ENCODE data around the gene ETS1. TPM values are rescaled to one million over a fixed set of nuclear protein-coding genes. Genes with fewer than 3 reads are reported as not detected.

ETS1 gene
- total RNA-seq, 1 experiment from 2014 or later = 29.9 TPM

- no CpG with 5 or more reads among the region's 18 CpGs for WGBS (ENCODE audit: extremely low coverage, insufficient read length, low lambda C conversion rate)
- H2BK120ac ChIP-seq (ENCODE audit: low read depth, low read length, poor library complexity, severe bottlenecking) = no peak overlapping the region
- H4K91ac ChIP-seq (ENCODE audit: insufficient read length, low read depth, low read length) = no peak overlapping the region
Measured at GRCh38 chr11:128624269-128625175, 37.2 kb upstream of the ETS1 start.

More at GRCh38 chr11:128624269-128625175, 37.2 kb upstream of the ETS1 start:
- H3K36me3 Mint-ChIP-seq (ENCODE audit: insufficient read depth in 1 of 3, low read depth in 3 of 3) = no peaks in the 10 kb centered on the region; a peak in 1 of 7 replicates
- Histone ChIP-seq H3K9ac (ENCODE audit: extremely low read depth, insufficient read length, low read length) (no peak overlapping the region), H3K14ac (ENCODE audit: insufficient read depth, low read length) (no peak overlapping the region), H2AFZ (ENCODE audit: low read length) (no peak overlapping the region), H4K5ac (ENCODE audit: insufficient read length, low read depth, low read length) (no peak overlapping the region), H2BK20ac (ENCODE audit: low read depth, low read length, poor library complexity, severe bottlenecking) (no peak overlapping the region), H3K56ac (ENCODE audit: insufficient read length, low read depth, low read length) (no peak overlapping the region), H4K8ac (replicated peaks; ENCODE audit: insufficient read length, low read depth, low read length) (no peak overlapping the region), H3T11ph (ENCODE audit: low read length) (no peak overlapping the region), H4K20me1 (ENCODE audit: control insufficient read depth, insufficient read depth, insufficient read length) (no peaks in the 10 kb centered on the region), H3K27ac (ENCODE audit: insufficient read length, low read depth, low read length) (no peak overlapping the region), H3K4me2 (ENCODE audit: insufficient read depth, insufficient read length, low read length) (no peak overlapping the region), H2BK15ac (ENCODE audit: low read depth, low read length) (no peak overlapping the region), H3K9me3 (ENCODE audit: control insufficient read depth, low read depth, low read length) (no peaks in the 10 kb centered on the region), H3K23me2 (ENCODE audit: insufficient read length, low read depth, low read length, poor library complexity, severe bottlenecking) (no peaks in the 10 kb centered on the region), H3K79me2 (ENCODE audit: insufficient read depth, low read length) (no peaks in the 10 kb centered on the region), H2AK5ac (ENCODE audit: insufficient read length, low read length) (no peak overlapping the region), H3K79me1 (ENCODE audit: insufficient read depth, low read depth, low read length, poor library complexity, severe bottlenecking) (no peaks in the 10 kb centered on the region), H3K4ac (ENCODE audit: low read depth, low read length) (no peak overlapping the region), H2BK12ac (ENCODE audit: insufficient read length, low read depth, low read length) (no peak overlapping the region), H3K18ac (ENCODE audit: insufficient read length, low read depth, low read length) (no peak overlapping the region), H3K27me3 (ENCODE audit: insufficient read depth, low read length) (no peaks in the 10 kb centered on the region), H3K4me1 (ENCODE audit: insufficient read depth, low read length) (peaks cover 2% of the 10 kb centered on the region; the same call in 1 of the 2 replicates), H3K23ac (ENCODE audit: insufficient read length, low read depth, low read length) (no peak overlapping the region), H2BK5ac (ENCODE audit: insufficient read length, low read length) (no peak overlapping the region)
- TF ChIP-seq CTCF (conservative IDR thresholded peaks at IDR 0.05) = no peak
- H3K4me1 Mint-ChIP-seq = peaks cover 34 to 43% of the 10 kb centered on the region in 2 experiments
- peaks cover 36% of the 10 kb centered on the region for H3K27me3 Mint-ChIP-seq (ENCODE audit: low read depth)
- no peak overlapping the region for H3K4me3 Mint-ChIP-seq
- no peak overlapping the region for H3K27ac Mint-ChIP-seq
- no peaks in the 10 kb centered on the region for H3K9me3 Mint-ChIP-seq
- DNase-seq = no peak

Data from H9 (cell line).